GM19438 (cell line): ENCODE data around the gene CD58.

Experiments
- ATAC-seq: cut with Tn5 transposase; IDR thresholded peaks from one replicate; pipeline ENCODE4 v1.9.1; 2021; ENCODE audit warnings: low read depth; ENCODE audit not compliant: unreplicated experiment

The CD58 gene

DNA sequence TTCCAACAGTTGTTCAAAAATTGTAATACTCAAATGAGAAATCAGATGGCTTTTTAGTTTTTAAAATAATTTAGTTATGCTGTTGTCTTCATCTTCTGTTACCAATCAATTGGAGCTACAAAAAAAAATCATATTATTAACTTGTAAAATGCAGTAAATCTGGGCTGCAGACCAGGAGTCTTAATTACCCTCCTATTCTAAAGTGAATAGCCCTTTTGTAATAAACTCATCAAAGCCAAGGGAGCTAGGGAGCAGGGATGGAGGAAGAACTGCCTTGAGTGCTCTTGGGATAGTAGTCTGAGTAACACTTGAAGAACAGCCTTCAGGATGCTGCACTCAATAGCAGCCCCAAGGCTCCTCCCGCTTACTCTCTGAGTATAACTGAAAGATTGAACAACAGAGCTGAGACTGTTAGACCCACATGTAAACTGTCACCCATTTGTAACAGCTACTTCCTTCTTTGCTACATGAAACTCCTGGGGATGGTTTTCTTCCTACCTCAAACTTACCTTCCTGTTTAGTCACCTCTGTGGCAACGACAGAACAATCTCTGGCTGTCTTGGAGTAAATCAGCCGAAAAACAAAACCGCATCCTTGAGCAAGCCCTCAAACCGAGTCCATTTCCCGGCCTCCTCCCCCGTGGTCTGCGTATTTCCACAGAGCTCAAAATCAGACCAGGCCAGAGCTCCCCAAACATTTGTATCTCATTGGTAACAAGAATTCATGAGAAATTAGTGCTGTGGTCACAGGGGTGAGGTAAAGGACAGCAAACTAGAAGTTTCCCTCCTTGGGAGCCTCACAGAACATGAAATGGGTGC lies 55.9 kb downstream of the CD58 start:
- ATAC-seq = peak; percentile 81

DNA sequence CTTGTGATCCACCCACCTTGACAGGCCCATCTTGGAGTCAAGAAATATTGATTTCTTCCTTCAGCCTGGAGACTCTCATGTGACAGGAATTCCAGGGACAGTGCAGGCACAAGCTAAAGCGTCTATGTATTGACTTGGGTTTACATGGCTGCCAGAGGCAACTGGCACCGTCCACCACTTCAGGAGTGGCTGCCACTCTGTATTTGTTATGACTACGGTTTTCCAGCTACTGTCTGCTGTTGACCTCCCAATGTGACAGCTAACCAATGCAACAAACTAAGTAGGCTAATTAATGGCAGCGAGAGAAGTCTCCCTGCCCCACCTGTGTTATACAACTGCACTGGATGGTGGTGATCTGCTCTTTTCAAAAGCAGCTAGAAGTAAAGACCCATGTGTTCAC lies 56.9 kb downstream of the CD58 start:
- ATAC-seq = no peak

DNA sequence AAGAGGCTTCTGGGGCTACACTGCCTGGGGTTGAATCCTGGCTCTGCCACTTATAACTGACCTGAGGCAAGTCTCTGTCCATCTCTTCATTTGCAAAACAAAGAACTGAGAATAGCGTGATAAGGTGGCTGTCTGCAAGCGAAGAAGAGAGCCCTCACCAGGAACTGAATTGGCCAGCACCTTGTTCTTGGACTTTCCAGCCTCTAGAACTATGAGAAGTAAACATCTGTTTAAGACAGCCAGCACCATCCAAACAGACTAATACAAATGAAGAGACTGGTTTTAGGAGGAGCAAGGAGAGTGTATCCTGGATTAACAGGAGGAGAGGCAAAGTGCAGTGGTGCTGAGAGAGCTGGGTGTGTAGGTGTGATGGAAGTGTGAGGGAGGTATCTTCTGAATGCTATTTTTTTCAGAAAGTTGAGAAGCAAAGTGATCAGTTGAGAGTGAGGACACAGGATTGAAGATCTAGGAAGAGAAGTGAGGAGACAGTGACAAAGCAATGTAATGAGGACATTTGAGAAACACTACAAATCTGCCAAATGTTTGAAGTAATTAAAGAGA lies 59.3 kb downstream of the CD58 start:
- no peak for ATAC-seq

DNA sequence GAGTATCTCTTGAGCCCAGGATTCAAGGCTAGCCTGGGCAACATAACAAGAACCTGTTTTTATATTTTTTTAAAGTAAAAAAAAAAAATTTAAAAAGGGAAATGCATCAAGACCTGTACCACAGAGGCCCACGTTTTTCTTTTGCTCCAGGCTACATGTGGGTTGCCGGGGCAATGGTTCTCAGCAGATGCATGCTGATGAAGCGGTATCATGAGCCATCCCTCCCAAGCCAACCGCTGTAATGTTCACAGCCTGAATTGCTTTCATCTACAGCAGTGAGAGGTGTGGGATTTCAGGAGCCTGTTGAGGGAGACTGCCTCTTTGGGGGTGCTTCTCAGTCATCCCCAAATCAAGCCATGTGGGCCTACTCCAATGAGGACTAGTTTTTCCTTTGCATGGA lies 60.5 kb downstream of the CD58 start:
- no peak for ATAC-seq

DNA sequence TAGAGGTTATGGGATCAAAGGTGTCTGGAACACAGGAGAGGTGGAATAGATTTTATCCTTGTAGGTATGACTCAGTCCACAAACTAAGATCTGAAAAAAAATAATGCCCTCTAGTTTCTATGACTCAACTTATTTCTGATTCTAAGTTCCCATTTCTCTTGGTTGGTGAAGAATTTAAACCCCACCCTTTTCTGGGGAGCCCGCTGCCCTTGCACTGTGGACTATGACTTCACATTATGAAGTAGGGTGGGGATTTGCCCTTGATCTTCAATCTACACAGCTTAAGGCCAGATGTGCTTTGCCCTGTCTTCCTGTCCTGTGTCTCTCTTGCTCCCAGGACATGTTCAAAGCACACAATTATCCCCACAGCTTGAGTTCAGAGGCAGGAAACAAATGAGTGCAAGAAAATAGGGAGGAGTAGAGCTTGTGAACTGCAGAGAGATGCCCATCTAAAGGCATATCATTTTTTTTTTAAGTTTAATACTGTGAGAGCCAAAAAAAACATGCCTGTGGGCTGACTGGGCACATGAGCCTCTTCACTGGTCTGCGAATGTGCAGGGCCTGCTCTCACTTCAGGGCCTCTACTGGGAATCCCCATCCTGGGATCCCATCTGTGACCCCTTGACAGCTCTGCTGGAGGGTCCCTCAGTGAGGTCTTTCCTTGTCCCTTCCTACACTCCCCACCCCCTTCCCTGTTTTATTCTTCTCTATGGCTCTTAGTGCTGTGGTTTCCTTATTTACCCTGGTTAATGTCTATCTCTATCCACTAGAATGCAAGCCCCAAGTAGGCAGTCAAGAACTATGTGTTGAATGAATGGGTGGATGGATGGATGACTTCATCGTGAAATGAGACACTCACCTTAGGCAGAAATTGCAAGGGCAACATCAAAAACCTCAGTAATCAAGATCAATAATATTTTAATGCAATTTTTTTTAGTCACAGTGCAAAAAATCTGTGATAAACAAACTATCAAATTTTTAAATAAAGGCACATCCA lies 61.5 kb downstream of the CD58 start:
- ATAC-seq = no peak

DNA sequence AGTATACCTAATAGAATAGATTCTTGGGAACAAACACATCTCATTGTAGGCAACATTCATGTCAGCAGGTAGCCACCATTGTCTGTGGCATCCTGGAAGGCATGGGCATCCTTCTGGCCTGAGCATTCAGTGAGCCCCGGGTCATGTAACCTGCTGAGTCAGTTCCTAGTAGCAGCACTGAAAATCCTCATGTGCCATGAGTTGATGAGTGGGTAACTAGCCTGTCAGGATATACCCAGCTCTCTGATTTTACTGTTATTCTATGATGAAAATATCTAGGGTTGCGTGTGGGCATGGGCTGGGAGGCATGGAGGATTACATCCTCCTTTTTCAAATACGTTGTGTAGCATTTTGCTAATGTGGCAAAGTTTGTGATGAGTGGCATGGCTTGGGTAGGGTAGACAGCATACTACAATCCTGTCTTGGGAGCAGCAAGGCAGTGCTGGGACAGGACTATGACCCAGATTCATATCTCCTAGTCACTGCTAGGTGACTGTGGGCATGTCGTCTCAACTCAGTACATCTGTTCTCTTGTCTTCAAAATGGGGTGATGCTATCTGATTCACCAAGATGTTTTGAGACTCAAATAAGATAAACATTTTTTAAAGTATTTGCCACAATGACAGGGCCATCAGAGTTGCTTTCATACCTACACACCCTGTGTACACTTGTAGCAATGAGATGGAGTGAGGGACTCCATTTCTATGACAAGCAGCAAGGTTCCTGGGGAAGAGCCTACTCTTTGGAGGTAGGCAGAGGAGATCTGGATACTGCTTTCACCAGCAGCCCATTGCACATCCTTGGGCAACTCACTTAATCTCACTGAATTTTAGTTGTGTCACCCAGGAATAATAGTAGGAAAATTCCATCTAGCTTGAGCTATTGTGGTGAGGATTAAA lies 62.5 kb downstream of the CD58 start:
- ATAC-seq = no peak

DNA sequence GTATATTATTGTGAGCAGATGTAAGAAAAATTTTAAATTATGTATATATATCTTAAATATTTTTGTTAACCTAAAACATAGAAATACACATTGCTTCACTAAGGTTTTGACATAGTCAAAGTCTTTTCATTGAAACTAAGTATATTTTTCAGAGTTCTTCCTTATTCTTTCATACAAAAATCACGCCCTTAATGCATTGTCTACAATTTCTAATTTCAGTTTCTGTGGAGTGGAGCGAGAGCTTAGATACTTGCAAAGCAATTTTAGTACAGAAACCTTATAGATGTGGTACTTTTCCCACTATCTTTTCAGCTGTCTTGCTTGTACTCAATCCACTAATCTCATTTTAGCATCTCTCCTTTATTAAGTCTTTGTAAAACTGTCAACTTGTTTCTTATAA lies 63.2 kb downstream of the CD58 start:
- ATAC-seq = no peak

DNA sequence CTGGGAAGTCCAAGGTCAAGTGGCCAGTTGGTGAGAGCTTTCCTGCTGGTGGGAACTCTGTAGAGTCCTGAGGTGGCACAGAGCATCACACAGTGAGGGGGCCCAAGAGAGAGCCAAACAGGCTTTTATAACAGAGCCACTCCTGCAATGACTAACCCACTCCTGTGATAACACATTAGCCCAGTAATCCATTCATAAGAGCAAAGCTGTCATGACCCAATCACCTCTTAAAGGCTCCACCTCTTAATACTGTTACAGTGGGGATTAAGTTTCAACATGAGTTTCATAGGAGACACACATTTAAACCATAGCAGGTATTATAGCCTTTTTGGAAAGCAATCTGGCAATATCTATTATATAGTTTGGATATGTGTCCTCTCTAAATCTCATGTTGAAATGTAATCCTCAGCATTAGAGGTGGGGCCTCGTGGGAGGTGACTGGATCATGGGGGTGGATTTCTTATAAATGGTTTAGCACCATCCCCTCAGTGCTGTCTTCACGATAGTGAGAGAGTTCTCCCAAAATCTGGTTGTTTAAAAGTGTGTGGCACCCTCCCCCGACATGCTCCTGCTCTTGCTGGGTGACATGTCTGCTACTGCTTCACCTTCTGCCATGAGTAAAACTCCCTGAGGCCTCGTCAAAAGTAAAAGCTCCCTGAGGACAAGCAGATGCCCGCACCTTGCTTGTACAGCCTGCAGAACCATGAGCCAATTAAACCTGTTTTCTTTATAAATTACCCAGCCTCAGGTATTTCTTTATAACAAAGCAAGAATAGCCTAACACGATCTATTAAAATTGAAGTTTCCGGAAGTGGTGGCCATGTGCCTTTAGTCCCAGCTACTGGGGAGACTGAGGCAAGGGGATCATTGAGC lies 64.5 kb downstream of the CD58 start:
- no peak for ATAC-seq

DNA sequence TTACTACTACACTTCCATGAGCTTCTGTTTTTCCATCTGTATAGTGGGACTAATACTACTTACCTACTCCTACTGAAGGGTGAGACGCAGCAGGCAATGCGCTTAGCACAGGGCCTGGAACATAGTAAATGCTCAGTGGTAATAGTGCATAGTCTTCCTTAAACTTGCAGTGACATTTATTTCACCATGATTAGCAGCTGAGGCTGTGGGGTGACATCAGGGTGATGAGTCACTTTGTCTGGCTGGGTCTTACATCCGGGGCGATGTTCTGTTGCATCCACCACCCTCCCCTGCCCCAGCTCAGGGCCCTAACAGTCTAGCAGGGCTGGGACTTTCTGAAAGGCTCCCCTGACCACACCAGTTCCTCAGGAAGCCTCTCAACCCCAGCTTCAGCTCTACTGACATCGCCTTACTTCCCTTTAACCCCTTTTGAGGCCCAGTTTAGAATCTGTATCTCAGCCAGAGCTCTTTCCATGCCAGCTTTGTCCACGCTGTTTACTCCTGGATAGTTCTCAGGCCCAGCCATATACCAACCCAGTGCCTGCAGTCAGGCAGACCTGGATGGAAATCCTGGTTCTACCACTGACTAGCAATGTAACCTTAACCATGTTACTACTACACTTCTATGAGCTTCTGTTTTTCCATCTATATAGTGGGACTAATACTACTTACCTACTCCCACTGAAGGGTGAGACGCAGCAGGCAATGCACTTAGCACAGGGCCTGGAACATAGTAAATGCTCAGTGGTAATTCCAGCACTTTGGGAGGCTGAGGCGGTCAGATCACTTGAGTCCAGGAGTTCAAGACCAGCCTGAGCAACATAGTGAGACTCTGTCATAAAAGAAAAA lies 66.3 kb downstream of the CD58 start:
- peak; percentile 91 for ATAC-seq

DNA sequence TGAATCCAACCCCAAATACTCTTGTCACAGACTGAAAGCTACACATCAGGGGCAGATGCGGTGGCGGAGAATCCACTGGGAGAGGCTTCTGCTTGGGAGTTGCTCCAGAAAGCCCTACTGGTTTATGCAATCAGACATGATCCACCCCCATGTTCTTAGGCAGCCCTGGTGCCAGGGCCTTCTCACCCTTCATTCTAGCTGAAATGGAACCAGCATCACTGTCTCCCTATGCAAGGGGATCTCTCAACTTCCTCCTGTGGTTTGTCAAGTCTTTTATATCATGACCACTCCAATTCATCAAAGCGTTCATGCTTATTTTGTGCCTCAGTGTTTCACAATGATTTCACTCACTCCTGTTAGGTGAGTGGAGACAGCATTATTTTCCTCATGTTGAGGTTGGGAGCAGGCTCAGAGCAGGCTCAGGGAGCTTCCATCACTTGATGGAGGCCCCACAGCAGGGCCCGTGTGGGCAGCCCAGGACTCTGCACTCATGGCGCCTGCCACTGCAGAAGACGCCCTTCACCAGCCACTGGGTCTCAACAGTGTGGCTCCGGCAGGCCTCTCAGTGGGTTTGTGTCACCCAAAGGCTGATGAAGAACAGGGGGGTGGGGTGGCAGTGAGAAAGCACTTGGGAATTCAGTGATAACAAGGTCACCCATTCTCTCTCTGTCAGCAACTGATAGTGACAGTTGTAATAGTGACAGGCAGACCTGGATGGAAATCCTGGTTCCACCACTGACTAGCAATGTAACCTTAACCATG lies 67.1 kb downstream of the CD58 start:
- ATAC-seq = no peak

DNA sequence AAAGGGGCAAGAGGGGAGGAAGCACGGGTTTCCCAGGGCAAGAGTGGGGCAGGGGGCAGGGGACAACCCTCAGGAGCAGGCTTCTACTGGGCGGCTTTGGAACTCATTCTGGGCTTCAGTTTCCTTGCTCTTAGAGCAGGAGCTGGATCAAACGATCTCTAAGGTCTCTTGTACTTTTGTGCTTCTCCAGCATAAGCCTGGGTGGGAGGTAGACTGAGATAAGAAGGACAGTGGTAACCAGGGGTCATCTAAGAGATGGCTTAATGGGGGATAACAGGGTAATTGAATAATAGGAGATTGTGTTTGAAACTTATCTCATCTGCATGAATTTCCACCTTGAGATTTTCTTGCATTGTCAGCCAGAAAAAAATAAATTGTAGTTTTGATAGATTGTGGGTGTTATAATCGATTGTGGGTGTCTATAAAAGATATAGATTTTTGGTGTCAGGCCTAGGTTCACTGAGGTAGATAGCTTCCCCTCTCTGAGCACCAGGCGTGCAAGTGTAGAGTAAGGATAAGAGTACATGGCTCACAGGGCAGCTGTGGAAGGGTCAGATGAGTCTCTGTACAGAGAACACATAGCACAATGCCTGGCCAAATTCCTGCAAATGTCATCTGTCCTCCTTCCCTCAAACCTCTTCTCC lies 68.0 kb downstream of the CD58 start:
- ATAC-seq = no peak

DNA sequence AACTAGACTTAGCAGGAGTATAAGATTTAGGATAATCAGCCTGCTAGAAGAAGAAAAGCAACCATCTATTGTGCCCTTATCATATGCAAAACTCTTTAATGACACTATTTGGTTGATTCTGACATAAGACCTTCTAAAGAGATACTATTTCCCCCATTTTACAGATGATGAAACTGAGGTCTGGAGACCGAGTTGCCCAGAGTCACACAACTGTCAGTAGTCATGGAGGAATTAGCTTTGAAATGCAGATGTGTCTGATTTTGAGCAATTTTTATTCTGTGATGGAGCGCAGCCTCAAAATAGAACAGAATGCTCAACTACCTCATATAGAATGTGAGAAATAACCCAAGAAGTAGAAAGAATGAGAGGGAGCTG lies 69.0 kb downstream of the CD58 start:
- ATAC-seq = no peak

DNA sequence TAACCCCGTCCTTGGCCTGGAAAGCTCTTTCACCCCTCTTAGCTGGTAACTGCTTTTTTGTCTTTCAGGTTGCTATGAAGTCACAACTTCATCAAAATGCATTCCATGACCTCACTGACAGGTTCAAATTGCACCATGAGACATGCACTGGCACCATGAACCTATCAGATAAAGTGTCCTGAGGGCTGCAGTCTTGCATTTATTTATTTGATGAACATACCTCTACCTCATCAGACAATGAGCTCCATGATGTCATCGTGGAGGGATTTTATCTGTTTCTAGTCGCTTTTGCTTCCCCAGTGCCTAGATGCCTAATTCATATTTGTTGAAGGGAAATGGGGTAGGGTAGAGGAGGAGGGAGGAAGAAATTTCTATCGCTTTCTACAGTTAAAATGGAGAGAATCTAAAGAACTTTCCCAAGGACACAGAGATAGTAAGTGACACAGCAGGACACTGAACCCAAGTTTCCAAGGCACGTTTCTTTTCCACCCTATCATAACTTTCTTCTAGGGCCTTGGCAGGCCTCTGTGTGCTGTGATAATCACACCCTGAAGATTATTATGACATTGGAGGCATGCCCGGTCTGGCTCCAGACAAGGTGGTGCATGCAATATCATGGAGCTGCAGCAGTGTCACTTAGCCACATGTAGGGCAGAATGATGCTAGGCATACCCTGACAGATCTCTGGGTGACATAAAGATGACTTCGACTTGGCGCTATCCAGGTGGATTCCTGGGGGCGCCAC lies 69.5 kb downstream of the CD58 start:
- no peak for ATAC-seq

DNA sequence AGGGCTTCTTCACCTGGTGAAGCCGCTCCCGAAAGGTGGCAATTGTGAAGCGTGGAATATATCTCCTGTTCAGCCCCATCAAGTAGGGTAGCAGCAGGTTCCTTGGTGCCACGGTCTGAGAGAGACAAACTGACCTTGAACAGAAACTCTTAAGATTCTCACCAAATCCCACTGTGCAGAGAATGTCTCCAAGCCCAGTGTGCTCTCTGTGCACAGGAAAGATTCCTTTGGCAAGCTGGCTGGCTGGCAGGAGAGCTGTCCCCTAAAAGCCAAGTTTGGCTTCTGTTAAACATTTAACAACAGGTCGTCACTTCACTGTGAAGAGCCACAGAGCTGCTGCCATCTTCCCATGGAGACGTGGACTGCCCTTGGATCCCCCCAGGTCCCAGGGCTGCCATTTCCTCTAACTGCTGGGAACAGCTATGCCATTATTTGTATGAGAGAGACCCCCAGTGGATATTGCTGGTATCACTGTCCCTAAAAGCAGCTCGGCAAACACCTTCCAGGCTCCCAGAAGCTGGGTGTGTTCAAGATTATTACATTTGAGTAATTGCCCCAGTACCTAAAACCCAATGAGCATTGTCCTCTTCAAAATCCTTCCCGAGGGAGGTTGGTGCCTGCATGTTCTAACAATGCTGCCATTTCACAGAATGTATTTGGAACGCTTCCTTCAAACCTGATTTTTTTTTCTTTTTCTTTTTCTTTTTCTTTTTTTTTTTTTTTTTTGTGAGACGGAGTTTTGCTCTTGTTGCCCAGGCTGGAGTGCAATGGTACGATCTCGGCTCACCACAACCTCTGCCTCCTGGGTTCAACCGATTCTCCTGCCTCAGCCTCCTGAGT lies 71.8 kb downstream of the CD58 start:
- ATAC-seq = peak; percentile 63

DNA sequence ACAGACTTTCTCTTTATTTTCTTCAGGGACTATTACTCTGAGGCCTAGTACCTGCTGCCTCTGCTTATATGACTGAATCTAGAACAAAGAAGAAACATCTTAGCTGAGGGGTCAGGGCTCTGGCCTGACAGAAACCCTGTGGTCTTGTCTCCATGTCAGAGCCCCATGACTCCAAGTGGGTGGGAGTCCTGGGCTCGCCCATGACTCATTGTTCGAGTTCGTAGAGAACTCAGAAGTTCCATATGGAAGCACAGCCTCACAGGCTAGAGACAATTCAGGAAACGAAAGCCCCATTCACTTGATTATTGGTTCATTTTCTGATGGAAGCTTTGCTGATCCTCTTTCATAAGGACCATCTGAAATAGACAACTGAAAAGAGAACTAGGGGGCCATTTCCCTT lies 73.2 kb downstream of the CD58 start:
- ATAC-seq = no peak

DNA sequence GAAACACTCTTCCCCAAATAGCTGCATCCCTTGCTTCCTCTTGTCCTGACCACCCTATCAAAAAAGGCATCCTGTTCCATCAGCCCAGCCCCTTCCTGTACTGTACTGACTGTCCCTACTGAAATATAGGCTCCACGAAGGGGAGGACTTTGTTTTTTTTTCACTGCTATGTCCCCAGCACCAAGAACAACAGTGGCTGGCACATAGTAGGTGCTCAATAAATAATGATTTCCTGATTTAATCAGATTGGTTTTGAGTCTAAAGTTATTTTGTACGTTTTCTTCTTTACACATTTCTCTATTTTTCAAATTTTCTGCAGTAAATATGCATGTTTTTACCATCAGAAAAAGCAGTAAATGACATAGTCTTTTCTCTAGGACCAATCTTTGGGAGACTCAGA lies 73.9 kb downstream of the CD58 start:
- no peak for ATAC-seq
